Activated CD4-positive, alpha-beta T cell treated with anti-CD3 and anti-CD28 coated beads for 36 hours (primary cell): ENCODE data around the gene REC114. TPM values are rescaled to one million over a fixed set of nuclear protein-coding genes. Genes with fewer than 3 reads are reported as not detected.

Experiments used
- ATAC-seq: fragments of 200-7000 bp; cut with Tn5 transposase; one replicate; pipeline ENCODE4 v1.10.0; 2021; ENCODE audit warnings: mild to moderate bottlenecking, moderate library complexity
- CTCF ChIA-PET: fragments of 350-600 bp; sonication (Branson Sonifier 250); formaldehyde crosslinking; loops from one replicate; lab custom pipeline; 2021; ENCODE audit warnings: antibody characterized with exemption; lab: Charles Lee
- POLR2A ChIA-PET: fragments of 350-600 bp; sonication (Branson Sonifier 250); formaldehyde crosslinking; loops from one replicate; lab custom pipeline; 2021; ENCODE audit warnings: antibody characterized with exemption, inconsistent platforms; lab: Charles Lee
- DNase-seq: peaks from one replicate; pipeline ENCODE4 v3.0.0-alpha.2; 2020
- H3K27ac Mint-ChIP-seq: one replicate; pipeline ENCODE4 v1.8.0; 2021; ENCODE audit warnings: mixed read lengths
- H3K27me3 Mint-ChIP-seq: one replicate; pipeline ENCODE4 v1.8.0; 2021; ENCODE audit warnings: mixed read lengths
- H3K36me3 Mint-ChIP-seq: one replicate; pipeline ENCODE4 v1.8.0; 2021; ENCODE audit warnings: low read depth, mixed read lengths
- H3K4me1 Mint-ChIP-seq: one replicate; pipeline ENCODE4 v1.8.0; 2021; ENCODE audit warnings: mixed read lengths
- H3K4me3 Mint-ChIP-seq: one replicate; pipeline ENCODE4 v1.8.0; 2021; ENCODE audit warnings: mild to moderate bottlenecking, moderate library complexity, mixed read lengths
- H3K9me3 Mint-ChIP-seq: one replicate; pipeline ENCODE4 v1.8.0; 2021; ENCODE audit warnings: low read depth, mixed read lengths
- intact Hi-C, 2 experiments: fragments of 100-400 bp; cut with DNase I in 1 of 2; cut with micrococcal nuclease in 1 of 2; formaldehyde crosslinking; loops; one replicate each; pipeline versions ENCODE4 v1.14.2 to v1.15.1; 2022 to 2024; cut with DNase I, micrococcal nuclease
- total RNA-seq, 2 experiments: library from RNA; stranded (reverse); gene quantifications; one replicate each; pipeline ENCODE4 v1.2.3, GENCODE V29; 2021

The REC114 gene
- total RNA-seq, 2 experiments from 2014 or later = not detected

DNA sequence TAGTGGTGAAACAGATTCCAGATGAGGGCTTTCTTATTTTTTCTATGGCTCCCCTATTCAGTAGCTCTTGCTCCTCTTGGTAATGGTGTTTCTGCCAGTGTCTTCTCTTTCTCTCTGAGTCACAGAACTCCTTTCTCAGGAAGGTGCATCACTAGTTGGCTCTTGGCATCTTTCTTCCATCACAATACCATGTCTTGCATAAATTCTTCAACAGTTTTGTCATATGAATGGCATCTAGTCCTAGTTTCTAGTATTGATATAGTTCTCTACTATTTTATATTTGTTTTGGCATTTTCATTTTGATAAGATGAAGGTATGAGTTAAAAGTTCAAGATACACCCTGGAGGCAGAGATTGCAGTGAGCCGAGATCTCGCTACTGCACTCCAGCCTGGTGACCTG is 51.0 kb downstream of the REC114 start:
- peaks cover 4% of the 10 kb centered on the region for H3K27me3 Mint-ChIP-seq
- no peak overlapping the region for H3K4me3 Mint-ChIP-seq
- H3K4me1 Mint-ChIP-seq = no peaks in the 10 kb centered on the region
- ChIA-PET POLR2A (interaction anchor here (0.5 kb wide), 1 partner anchor 8 kb away, joined by 3 read pairs; no protein-coding TSS in a partner anchor), CTCF (no interaction called here)
- DNase-seq = no peak
- H3K36me3 Mint-ChIP-seq = no peaks in the 10 kb centered on the region
- intact Hi-C loops = no loop called here
- H3K27ac Mint-ChIP-seq = no peak overlapping the region
- no peak for ATAC-seq
- H3K9me3 Mint-ChIP-seq = no peaks in the 10 kb centered on the region

DNA sequence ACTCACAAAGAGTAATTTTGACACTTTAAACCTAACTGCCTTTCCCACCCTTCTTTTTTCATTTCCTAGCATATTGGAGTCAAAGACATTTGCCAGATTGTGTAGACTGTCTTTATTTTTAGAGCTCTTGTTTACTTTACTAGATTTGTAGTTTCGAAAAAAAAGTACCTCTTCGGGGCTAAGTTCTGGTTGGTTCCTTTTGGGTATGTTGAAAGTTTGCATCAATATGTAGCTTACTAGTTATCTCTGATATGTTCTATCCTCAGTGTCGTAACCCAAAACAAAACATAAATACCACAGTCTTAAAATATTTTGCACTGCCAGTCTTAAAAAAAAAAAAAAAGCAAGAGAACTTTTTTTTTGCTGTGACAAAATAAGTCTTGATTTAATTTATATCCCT is 52.2 kb downstream of the REC114 start:
- CTCF ChIA-PET = interaction anchor here (0.7 kb wide), 1 partner anchor 81 kb away, joined by 3 read pairs; no protein-coding TSS in a partner anchor
- intact Hi-C loops = no loop called here
- ATAC-seq = no peak

GRCh38 chr15:73500696-73501095 is 57.7 kb downstream of the REC114 start:
- H3K36me3 Mint-ChIP-seq = no peaks in the 10 kb centered on the region
- no peak for DNase-seq
- H3K9me3 Mint-ChIP-seq = no peaks in the 10 kb centered on the region
- H3K4me1 Mint-ChIP-seq = no peaks in the 10 kb centered on the region
- H3K4me3 Mint-ChIP-seq = no peak overlapping the region
- H3K27ac Mint-ChIP-seq = no peak overlapping the region
- no peak for ATAC-seq
- H3K27me3 Mint-ChIP-seq = peaks cover 2% of the 10 kb centered on the region
- intact Hi-C loops = no loop called here
- ChIA-PET POLR2A (no interaction called here), CTCF (interaction anchor here (0.7 kb wide), 1 partner anchor 36 kb away, joined by 4 read pairs; no protein-coding TSS in a partner anchor)

More for the DNA sequence above, 52.2 kb downstream of the REC114 start:
- no peak overlapping the region for H3K27ac Mint-ChIP-seq
- H3K27me3 Mint-ChIP-seq = peaks cover 4% of the 10 kb centered on the region
- no peak overlapping the region for H3K4me3 Mint-ChIP-seq
- POLR2A ChIA-PET = no interaction called here
- no peak for DNase-seq
- H3K36me3 Mint-ChIP-seq = no peaks in the 10 kb centered on the region
- no peaks in the 10 kb centered on the region for H3K4me1 Mint-ChIP-seq
- H3K9me3 Mint-ChIP-seq = no peaks in the 10 kb centered on the region

GRCh38 chr15:73504885-73505284 is 61.9 kb downstream of the REC114 start:
- no peak overlapping the region for H3K4me3 Mint-ChIP-seq

DNA sequence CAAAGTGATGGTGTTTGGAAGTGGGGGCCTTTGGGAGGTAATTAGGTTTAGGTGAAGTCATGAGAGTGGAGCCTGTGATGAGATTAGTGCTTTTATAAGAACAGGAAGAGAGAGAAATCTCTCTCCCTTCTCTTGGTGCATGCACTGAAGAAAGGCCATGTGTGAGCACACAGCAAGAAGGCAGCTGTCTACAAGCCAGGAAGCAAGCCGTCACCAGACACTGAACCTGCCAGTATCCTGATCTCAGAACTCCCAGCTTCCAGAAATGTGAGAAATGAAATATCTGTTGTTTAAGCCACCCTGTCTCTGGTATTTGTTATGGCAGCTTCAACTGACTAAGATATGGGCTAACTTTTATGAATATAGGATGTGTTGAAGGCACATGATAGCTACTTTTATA is 72.6 kb downstream of the REC114 start:
- Mint-ChIP-seq H3K9me3 (no peaks in the 10 kb centered on the region), H3K4me1 (no peaks in the 10 kb centered on the region), H3K4me3 (no peak overlapping the region), H3K27me3 (no peaks in the 10 kb centered on the region), H3K27ac (no peak overlapping the region), H3K36me3 (no peaks in the 10 kb centered on the region)
- ATAC-seq (no peak), DNase-seq (no peak)
- intact Hi-C loops = no loop called here
- POLR2A ChIA-PET = interaction anchor here (0.5 kb wide), 1 partner anchor 10 kb away, joined by 3 read pairs; no protein-coding TSS in a partner anchor
- CTCF ChIA-PET = interaction anchor here (0.7 kb wide), 1 partner anchor 251 kb away, joined by 3 read pairs; no protein-coding TSS in a partner anchor

More at GRCh38 chr15:73504885-73505284, 61.9 kb downstream of the REC114 start:
- CTCF ChIA-PET = no interaction called here
- peaks cover 2% of the 10 kb centered on the region for H3K27me3 Mint-ChIP-seq
- H3K9me3 Mint-ChIP-seq = no peaks in the 10 kb centered on the region
- POLR2A ChIA-PET = no interaction called here
- ATAC-seq (no peak), DNase-seq (no peak)
- H3K36me3 Mint-ChIP-seq = no peaks in the 10 kb centered on the region
- intact Hi-C loops = no loop called here
- H3K27ac Mint-ChIP-seq = no peak overlapping the region
- no peaks in the 10 kb centered on the region for H3K4me1 Mint-ChIP-seq

DNA sequence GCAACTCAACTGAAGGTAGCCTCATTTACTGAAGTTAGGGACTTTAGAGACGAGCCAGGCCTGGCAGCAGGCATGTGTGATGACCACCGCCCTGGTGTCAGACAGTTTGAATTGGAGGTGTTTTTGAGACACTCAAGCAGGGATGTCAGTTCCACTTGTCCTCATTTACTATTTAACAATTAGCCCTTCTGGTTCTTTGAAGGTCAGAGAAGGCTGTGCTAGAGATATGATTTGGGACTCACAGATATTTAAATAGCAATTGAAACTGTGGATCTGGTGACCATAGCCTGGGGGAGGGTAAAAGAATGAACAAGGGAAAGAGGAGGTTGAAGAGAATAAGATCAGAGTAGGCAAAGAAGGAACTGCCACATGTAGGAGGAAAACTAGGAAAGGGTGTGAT is 74.6 kb downstream of the REC114 start:
- POLR2A ChIA-PET = no interaction called here
- Mint-ChIP-seq H3K4me1 (no peaks in the 10 kb centered on the region), H3K27ac (no peak overlapping the region), H3K4me3 (no peak overlapping the region), H3K36me3 (no peaks in the 10 kb centered on the region), H3K9me3 (no peaks in the 10 kb centered on the region), H3K27me3 (no peaks in the 10 kb centered on the region)
- CTCF ChIA-PET = no interaction called here
- ATAC-seq (no peak), DNase-seq (no peak)
- intact Hi-C loops = no loop called here

GRCh38 chr15:73518180-73518862 is 75.4 kb downstream of the REC114 start:
- H3K4me3 Mint-ChIP-seq = no peak overlapping the region
- ChIA-PET CTCF (interaction anchor here (0.8 kb wide), 1 partner anchor 1096 kb away, joined by 3 read pairs; no protein-coding TSS in a partner anchor), POLR2A (no interaction called here)
- no peak for DNase-seq
- no peak overlapping the region for H3K27ac Mint-ChIP-seq
- no peak for ATAC-seq
- H3K27me3 Mint-ChIP-seq = no peaks in the 10 kb centered on the region
- H3K36me3 Mint-ChIP-seq = no peaks in the 10 kb centered on the region
- no peaks in the 10 kb centered on the region for H3K9me3 Mint-ChIP-seq
- H3K4me1 Mint-ChIP-seq = no peaks in the 10 kb centered on the region
- intact Hi-C loops = no loop called here

DNA sequence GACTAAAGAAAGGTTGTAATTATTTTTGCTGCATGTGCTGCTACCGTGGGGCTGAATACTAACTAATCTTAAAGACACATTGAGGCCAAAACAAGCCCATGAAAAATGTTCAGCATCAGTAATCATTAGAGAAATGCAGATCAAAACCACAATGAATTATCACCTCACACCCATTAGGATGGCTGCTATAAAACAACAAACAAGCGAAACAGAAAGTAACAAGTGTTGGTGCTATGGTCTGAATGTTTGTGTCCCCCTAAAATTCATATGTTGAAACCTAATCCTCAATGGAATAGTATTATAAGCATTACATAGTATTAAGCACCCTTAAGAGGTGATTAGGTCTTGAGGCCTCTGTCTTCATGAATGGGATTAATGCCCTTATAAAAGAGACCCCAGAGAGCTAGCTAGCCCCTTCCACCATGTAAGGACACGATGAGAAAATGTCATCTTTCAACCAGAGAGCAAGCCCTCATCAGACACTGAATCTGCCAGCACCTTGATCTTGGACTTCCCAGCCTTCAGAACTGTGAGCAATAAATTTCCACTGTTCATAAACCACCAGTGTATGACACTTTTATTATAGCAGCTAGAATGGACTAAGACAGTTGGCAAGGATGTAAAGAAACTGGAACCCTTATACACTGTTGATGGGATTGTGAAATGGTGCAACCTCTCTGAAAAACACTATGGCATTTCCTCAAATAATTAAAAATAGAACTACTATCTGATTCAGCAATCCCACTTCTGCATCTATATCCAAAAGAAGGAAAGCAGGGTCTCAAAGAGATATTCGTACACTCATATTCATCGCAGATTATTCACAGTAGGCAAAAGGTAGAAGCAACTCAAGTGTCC is 76.1 kb downstream of the REC114 start:
- ATAC-seq (no peak), DNase-seq (no peak)
- ChIA-PET CTCF (interaction anchor here (0.8 kb wide), 1 partner anchor 1097 kb away, joined by 3 read pairs; no protein-coding TSS in a partner anchor), POLR2A (no interaction called here)
- Mint-ChIP-seq H3K36me3 (no peaks in the 10 kb centered on the region), H3K27ac (no peak overlapping the region), H3K9me3 (no peaks in the 10 kb centered on the region), H3K27me3 (no peaks in the 10 kb centered on the region), H3K4me1 (no peaks in the 10 kb centered on the region), H3K4me3 (no peak overlapping the region)
- intact Hi-C loops = no loop called here

GRCh38 chr15:73522011-73522410 is 79.0 kb downstream of the REC114 start:
- no peak overlapping the region for H3K4me3 Mint-ChIP-seq
- ATAC-seq (no peak), DNase-seq (no peak)
- H3K27ac Mint-ChIP-seq = no peak overlapping the region
- intact Hi-C loops = no loop called here
- peaks cover 3% of the 10 kb centered on the region for H3K27me3 Mint-ChIP-seq
- CTCF ChIA-PET = interaction anchor here (0.5 to 0.6 kb wide), 2 partner anchors 41 to 110 kb away, joined by 3 to 4 read pairs; no protein-coding TSS in a partner anchor
- H3K36me3 Mint-ChIP-seq = no peaks in the 10 kb centered on the region
- POLR2A ChIA-PET = no interaction called here
- H3K4me1 Mint-ChIP-seq = no peaks in the 10 kb centered on the region
- H3K9me3 Mint-ChIP-seq = no peaks in the 10 kb centered on the region

DNA sequence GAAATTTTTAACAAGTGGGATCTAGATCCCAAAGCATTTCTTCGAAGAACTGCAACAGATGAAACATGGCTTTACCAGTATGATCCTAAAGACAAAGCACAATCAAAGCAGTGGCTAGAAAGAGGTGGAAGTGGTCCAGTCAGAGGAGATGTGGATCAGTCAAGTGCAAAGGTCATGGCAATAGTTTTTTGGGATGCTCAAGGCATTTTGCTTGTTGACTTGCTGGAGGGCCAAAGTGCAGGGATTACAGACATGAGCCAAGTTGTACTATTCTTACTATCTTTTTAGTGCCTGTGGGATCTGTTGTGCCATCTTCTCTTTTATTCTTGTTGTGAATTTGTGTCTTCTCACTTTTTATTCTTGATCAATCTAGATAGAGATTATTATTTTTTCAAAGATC is 82.0 kb downstream of the REC114 start:
- ChIA-PET CTCF (no interaction called here), POLR2A (interaction anchor here (0.7 kb wide), 1 partner anchor 89 kb away, joined by 3 read pairs; no protein-coding TSS in a partner anchor)
- intact Hi-C loops = no loop called here
- Mint-ChIP-seq H3K4me1 (no peaks in the 10 kb centered on the region), H3K9me3 (no peaks in the 10 kb centered on the region), H3K36me3 (peaks cover 1% of the 10 kb centered on the region), H3K4me3 (no peak overlapping the region), H3K27ac (no peak overlapping the region), H3K27me3 (peaks cover 5% of the 10 kb centered on the region)
- ATAC-seq = no peak
- DNase-seq = no peak

DNA sequence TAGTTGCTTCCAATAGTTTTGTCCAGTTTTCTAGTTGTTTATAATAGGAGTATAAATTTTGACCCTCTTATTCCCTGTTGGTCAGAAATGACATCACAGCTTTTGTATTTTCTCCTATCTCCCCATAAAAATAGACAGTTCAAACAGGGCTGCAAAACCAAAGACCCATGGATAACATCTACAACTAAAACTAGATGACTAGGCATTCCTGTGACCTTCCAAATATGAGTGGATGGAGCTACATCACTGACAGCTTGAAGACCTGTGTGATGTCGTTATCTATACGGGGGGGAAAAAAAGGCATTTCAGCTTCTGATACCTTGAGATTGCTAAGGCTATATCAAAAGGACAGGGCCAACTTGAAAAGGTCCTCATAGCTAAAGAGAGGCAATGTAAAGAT is 84.6 kb downstream of the REC114 start:
- DNase-seq = no peak
- intact Hi-C loops = no loop called here
- POLR2A ChIA-PET = no interaction called here
- Mint-ChIP-seq H3K27ac (no peak overlapping the region), H3K4me3 (no peak overlapping the region), H3K27me3 (peaks cover 5% of the 10 kb centered on the region), H3K36me3 (peaks cover 1% of the 10 kb centered on the region), H3K4me1 (no peaks in the 10 kb centered on the region), H3K9me3 (no peaks in the 10 kb centered on the region)
- CTCF ChIA-PET = interaction anchor here (1.9 kb wide), 1 partner anchor 13 kb away, joined by 4 read pairs; no protein-coding TSS in a partner anchor
- no peak for ATAC-seq
